CD4-positive, alpha-beta T cell treated with Interleukin-12 subunit alpha and Interleukin-12 subunit beta, for 1 hour (primary cell): Measurements from ENCODE around the gene RAP1GAP2.
"Not testable (repeated sequence)": the region's sequence is repeated elsewhere in the genome, so short reads cannot be mapped to it uniquely, and the experiment has no call there.

Source experiments
- DNase-seq: peaks from one replicate; pipeline ENCODE4 v3.0.0-alpha.2; 2020

Gene RAP1GAP2

GRCh38 chr17:2796164-2797125 is at the start of gene RAP1GAP2:
Gene RAP1GAP2 (plus strand): TSS chr17:2796438. CDS start chr17:2796528, 90 bp downstream.
- DNase-seq: peak; percentile 85

DNA sequence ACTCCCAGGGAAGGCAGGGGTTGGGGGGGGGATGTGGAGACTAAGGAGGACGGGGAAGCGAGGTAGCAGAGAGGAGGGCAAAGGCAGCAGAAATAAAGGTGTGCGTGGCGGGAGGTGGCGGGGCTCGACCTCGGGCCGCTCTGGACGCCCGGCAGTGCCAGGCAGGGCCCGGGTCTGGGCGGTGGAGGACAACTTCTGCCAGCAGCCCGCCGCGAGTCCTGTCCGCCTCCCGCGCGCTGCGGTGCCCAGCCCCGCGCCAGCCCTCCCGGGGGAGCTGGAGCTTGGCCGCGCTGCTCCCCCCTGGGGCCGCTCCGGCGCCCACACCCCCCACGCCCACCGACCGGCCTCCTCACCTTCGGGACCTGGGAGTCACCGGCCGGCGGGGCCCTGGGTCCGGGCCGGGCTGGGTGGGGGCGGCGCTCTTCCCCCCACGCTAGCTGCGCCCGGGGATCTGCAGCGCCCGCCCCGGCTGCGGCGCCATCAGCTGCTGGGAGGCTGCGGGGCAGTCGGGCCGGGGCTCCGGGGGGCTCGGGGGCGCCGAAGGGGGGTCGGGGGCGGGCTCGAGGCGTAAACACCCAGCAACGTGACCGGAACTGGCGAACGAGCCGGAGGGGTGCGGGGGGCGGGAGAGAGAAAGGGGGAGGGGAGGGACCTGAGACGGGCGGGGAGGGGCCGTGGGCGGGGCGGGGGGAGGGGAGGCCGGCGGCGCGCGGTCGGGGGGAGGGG is 47.0 kb upstream of the RAP1GAP2 start, which contains the start of gene CCDC92B:
Gene CCDC92B, minus strand, starts transcription at position 595 of the 726 bp plus-strand sequence. CDS start 14,507 bp downstream, outside the sequence.
- no peak for DNase-seq

DNA sequence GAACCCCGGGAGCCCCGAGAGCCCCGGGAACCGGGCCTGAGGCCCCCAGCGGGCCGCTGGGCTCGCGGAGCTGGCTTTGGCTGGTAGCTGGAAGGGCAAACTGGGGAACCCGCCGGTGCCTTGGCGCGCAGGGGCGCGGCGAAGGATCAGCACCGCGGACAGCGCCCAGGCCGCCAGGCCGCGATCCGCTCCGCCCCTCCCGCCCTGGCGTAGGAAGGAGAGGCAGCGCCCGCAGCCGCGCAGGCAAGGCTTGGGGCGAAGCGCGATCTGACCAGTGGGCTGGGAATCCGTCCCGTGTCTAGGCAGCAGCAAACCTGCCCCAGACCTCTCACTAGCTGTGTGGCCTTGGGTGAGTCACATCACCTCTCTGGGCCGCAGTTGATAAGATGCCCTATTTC is 46.5 kb upstream of the RAP1GAP2 start:
- peak; percentile 74 for DNase-seq

GRCh38 chr17:2750721-2751120 is 45.5 kb upstream of the RAP1GAP2 start:
- DNase-seq: no peak

DNA sequence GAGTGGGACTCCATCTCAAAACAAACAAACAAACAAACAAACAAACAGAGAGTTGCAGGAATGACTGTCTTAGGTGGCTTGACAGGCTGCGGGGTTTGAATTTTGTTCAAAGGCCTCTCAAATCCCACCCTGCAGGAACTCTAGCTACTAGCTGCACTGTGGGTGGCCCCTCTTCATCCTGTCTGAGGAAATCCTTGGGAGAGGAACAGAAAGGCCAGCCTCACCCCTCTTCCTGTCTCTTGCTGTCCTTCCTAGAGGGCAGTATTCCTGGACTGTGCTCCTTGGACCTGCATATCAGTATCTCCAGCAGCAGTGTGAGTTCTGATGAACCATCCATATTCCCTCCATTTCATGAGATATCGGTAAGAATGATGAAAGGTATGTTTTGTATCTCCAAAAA is 44.7 kb upstream of the RAP1GAP2 start:
- DNase-seq: no peak

- DNase-seq: no peak
These were observed 40.1 kb upstream of the RAP1GAP2 start for GRCh38 chr17:2755891-2756724.

- DNase-seq: no peak
These were observed 37.4 kb upstream of the RAP1GAP2 start for GRCh38 chr17:2758870-2759269.

GRCh38 chr17:2770129-2770528 is 26.1 kb upstream of the RAP1GAP2 start:
- no peak for DNase-seq

- no peak for DNase-seq
These were observed 21.0 kb upstream of the RAP1GAP2 start for GRCh38 chr17:2775206-2775605.

- DNase-seq: no peak
These were observed 19.5 kb upstream of the RAP1GAP2 start for GRCh38 chr17:2776589-2777241.

- no peak for DNase-seq
These were observed 18.9 kb upstream of the RAP1GAP2 start for GRCh38 chr17:2777242-2777867.

GRCh38 chr17:2778489-2778888 is 17.7 kb upstream of the RAP1GAP2 start:
- DNase-seq: no peak

DNA sequence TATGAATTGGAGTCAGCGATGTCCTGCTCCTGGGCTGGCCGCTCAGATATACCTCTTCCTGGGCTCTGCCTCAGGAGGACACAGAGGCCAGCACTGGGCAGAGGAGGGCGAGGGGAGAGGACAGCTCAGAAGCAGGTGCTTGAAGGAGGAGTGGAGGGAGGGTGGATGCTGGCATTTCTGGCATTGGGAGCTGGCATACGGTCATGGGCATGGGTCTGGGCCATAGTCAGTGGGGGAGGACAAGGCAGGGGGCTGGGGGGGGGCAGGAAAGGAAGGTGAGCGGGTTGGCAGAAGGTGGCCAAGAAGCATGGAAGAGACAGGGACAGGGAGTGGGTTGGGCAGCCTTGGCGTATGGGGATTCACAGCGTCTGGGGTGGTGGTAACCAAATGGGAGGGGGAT is 16.7 kb upstream of the RAP1GAP2 start:
- DNase-seq: no peak

- DNase-seq: no peak
These were observed 16.0 kb upstream of the RAP1GAP2 start for GRCh38 chr17:2780256-2780655.

DNA sequence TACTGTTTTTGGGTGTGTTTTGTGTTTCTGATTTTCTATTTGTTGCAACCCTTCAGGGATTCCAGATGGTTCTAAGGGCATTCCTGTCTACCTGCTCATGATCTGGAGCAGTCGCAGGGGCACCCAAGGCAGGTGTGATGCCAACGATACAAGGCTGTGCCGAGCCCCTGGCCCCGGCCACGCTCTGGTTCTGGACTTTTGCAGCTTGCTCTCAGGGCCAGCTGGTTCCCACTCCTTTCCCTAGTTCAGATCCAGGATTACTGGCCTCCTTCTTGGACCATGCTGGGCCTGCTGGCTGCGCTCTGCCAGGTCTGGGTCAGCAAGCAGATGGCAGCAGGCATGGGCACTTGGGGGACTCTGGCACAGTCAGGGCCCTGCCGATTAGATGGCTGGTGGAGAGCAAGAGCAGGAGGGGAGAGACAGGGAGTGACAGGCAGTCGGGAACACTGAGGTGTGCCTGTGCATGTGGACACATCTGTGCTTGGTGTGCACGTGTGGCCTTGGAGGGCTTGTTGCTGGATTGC is 15.2 kb upstream of the RAP1GAP2 start:
- no peak for DNase-seq

DNA sequence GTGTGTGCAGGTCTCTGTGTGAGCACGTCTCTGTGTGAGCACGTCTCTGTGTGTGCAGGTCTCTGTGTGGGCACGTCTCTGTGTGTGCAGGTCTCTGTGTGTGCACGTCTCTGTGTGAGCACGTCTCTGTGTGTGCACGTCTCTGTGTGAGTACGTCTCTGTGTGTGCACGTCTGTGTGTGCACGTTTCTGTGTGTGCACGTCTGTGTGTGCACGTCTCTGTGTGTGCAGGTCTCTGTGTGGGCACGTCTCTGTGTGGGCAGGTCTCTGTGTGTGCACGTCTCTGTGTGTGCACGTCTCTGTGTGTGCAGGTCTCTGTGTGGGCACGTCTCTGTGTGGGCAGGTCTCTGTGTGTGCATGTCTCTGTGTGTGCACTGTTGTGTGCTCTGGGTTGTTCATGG is 14.6 kb upstream of the RAP1GAP2 start:
- DNase-seq: not testable (repeated sequence)

DNA sequence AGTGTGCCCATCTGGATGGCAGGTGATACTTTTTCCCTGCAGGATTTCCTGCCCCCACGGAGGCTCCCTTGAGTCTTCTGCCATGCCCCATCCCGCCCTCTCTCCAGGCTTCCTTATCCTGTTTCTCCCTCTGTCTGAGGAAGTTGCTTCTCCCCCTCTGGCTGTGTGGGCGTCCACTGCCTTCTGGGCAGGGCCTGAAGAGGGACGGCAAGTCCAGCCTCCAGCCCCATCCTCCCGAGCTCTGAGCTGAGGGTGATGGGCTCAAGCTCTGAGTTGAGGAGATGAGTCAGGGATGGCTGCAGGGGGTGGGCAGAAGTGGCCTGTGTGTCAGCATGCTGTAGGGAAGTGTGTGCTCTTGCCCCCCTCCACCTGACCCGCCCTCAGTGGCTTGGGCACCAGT is 14.2 kb upstream of the RAP1GAP2 start:
- no peak for DNase-seq

GRCh38 chr17:2783310-2784030 is 12.8 kb upstream of the RAP1GAP2 start:
- DNase-seq: no peak

DNA sequence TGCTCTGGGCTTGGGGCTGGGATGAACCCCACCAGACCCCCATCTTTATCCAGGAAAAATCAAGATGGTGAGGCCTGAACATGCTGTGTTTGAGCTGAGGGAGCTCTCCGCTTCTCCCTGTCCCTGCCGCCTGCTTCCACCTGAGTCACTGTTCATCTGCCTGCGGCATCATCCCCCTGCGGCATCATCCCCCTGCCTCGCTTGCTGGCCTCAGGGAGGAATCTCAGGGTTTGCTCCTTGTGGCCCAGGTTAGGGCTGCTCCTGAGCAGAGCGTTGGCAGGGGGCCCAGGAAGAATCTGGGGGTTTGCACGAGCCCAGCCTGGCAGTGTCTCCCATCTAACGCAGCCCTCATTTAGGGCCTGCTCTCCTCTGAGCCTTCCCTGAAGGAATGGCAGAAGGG is 11.4 kb upstream of the RAP1GAP2 start:
- no peak for DNase-seq

GRCh38 chr17:2785376-2785775 is 10.9 kb upstream of the RAP1GAP2 start:
- DNase-seq: not testable (repeated sequence)
